IMR-90 (cell line): Measurements from ENCODE around the gene UNC5A. TPM values are rescaled to one million over a fixed set of nuclear protein-coding genes. Genes with fewer than 3 reads are reported as not detected.

Experiments
- ATAC-seq: fragments of 200-7000 bp; cut with Tn5 transposase; 2 replicates; pipeline ENCODE4 v1.9.1; 2020; ENCODE audit warnings: low read depth, mild to moderate bottlenecking, moderate library complexity
- BruUV-seq: library from RNA; stranded (reverse); fragments of 400-500 nt; replicated peaks from 2 replicates; lab custom pipeline; 2021; lab: Mats Ljungman, UMichigan
- CTCF ChIA-PET: fragments of 300-600 bp; formaldehyde crosslinking; extraction: SDS; loops from one replicate; lab custom pipeline; 2021; ENCODE audit warnings: antibody characterized with exemption; lab: Yijun Ruan, JAX
- POLR2A ChIA-PET: fragments of 300-600 bp; sonication (Branson Sonifier 250); formaldehyde crosslinking; loops from one replicate; lab custom pipeline; 2022; ENCODE audit warnings: antibody characterized with exemption; ENCODE audit not compliant: unreplicated experiment; lab: Charles Lee
- DNase-seq: peaks from one replicate; pipeline ENCODE4 v3.0.0; 2013
- H2AFZ ChIP-seq: replicated peaks from 2 replicates; pipeline ENCODE3; 2013; ENCODE audit warnings: low read length, mild to moderate bottlenecking; ENCODE audit not compliant: poor library complexity
- H2AK5ac ChIP-seq: 2 replicates; pipeline ENCODE4 v1.6.1; 2013; ENCODE audit warnings: low read depth, low read length, inconsistent platforms
- H2AK9ac ChIP-seq: replicated peaks from 2 replicates; pipeline ENCODE3; 2013; ENCODE audit warnings: mild to moderate bottlenecking, low read depth, low read length, moderate library complexity; ENCODE audit not compliant: poor library complexity
- H2BK120ac ChIP-seq: 2 replicates; pipeline ENCODE4 v1.6.1; 2013; ENCODE audit warnings: low read depth, low read length, inconsistent platforms
- H2BK15ac ChIP-seq: 3 replicates; pipeline ENCODE4 v1.6.1; 2013; ENCODE audit warnings: low read depth, low read length, inconsistent platforms
- H2BK20ac ChIP-seq: 2 replicates; pipeline ENCODE4 v1.6.1; 2013; ENCODE audit warnings: low read depth, mild to moderate bottlenecking, inconsistent platforms, low read length, moderate library complexity
- H2BK5ac ChIP-seq: 2 replicates; pipeline ENCODE4 v1.6.1; 2013; ENCODE audit warnings: mild to moderate bottlenecking, low read depth, low read length, inconsistent platforms; ENCODE audit not compliant: poor library complexity, severe bottlenecking
- H3K14ac ChIP-seq: replicated peaks from 2 replicates; pipeline ENCODE4 v1.6.1; 2013; ENCODE audit warnings: low read depth, low read length, inconsistent platforms
- H3K18ac ChIP-seq: 2 replicates; pipeline ENCODE4 v1.6.1; 2013; ENCODE audit warnings: low read depth, low read length, control low read depth
- H3K23ac ChIP-seq: 2 replicates; pipeline ENCODE4 v1.6.1; 2013; ENCODE audit warnings: low read depth, low read length, inconsistent platforms
- H3K27ac ChIP-seq: 2 replicates; pipeline ENCODE4 v1.5.1; 2013; ENCODE audit warnings: mild to moderate bottlenecking, control low read depth, low read length; ENCODE audit not compliant: insufficient read depth
- H3K27me3 ChIP-seq: 2 replicates; pipeline ENCODE4 v1.6.1; 2013; ENCODE audit warnings: low read length; ENCODE audit not compliant: control insufficient read depth, insufficient read depth
- H3K36me3 ChIP-seq: 2 replicates; pipeline ENCODE4 v1.6.1; 2013; ENCODE audit warnings: low read length, mixed read lengths; ENCODE audit not compliant: control insufficient read depth, insufficient read depth
- H3K4ac ChIP-seq: 2 replicates; pipeline ENCODE4 v1.6.1; 2013; ENCODE audit warnings: low read depth, low read length, inconsistent platforms
- H3K4me1 ChIP-seq: 2 replicates; pipeline ENCODE4 v1.6.1; 2013; ENCODE audit warnings: low read length, mixed read lengths; ENCODE audit not compliant: control insufficient read depth, insufficient read depth
- H3K4me2 ChIP-seq: 2 replicates; pipeline ENCODE4 v1.6.1; 2013; ENCODE audit warnings: low read depth, mild to moderate bottlenecking, control low read depth, low read length, moderate library complexity
- H3K4me3 ChIP-seq: 2 replicates; pipeline ENCODE4 v1.5.1; 2013; ENCODE audit warnings: low read depth, mild to moderate bottlenecking, control low read depth, low read length, moderate library complexity; ENCODE audit not compliant: insufficient read depth
- H3K56ac ChIP-seq: 2 replicates; pipeline ENCODE4 v1.6.1; 2013; ENCODE audit warnings: low read length, inconsistent platforms; ENCODE audit not compliant: insufficient read depth; ENCODE audit errors: extremely low read depth
- H3K79me1 ChIP-seq, 2 experiments: 2 replicates each; pipeline ENCODE4 v1.6.1; 2013; ENCODE audit warnings: low read length in 2 of 2, inconsistent platforms in 1 of 2, low read depth in 1 of 2
- H3K9ac ChIP-seq: 2 replicates; pipeline ENCODE4 v1.6.1; 2013; ENCODE audit warnings: low read depth, low read length, control low read depth
- H3K9me1 ChIP-seq: 2 replicates; pipeline ENCODE4 v1.6.1; 2013; ENCODE audit warnings: low read length, inconsistent platforms; ENCODE audit not compliant: insufficient read depth
- H3K9me3 ChIP-seq: 2 replicates; pipeline ENCODE4 v1.6.1; 2013; ENCODE audit warnings: low read length; ENCODE audit not compliant: control insufficient read depth, insufficient read depth
- H4K20me1 ChIP-seq: 2 replicates; pipeline ENCODE4 v1.6.1; 2013; ENCODE audit warnings: low read length, inconsistent platforms; ENCODE audit not compliant: insufficient read depth
- H4K5ac ChIP-seq: 2 replicates; pipeline ENCODE4 v1.6.1; 2013; ENCODE audit warnings: mild to moderate bottlenecking, low read depth, low read length, control low read depth
- H4K8ac ChIP-seq, 2 experiments: 2 replicates each; pipeline ENCODE4 v1.6.1; 2013; ENCODE audit warnings: low read depth in 2 of 2, low read length in 2 of 2, control low read depth in 1 of 2, inconsistent platforms in 1 of 2
- H4K91ac ChIP-seq: 2 replicates; pipeline ENCODE4 v1.6.1; 2013; ENCODE audit warnings: low read depth, low read length, inconsistent platforms; ENCODE audit not compliant: insufficient read depth
- BHLHE40 ChIP-seq: fragments of 150-350 bp; IDR thresholded peaks from 2 replicates; pipeline ENCODE4 v1.6.1; 2016; ENCODE audit warnings: mild to moderate bottlenecking, low read depth, low read length
- CHD1 ChIP-seq: IDR thresholded peaks from 2 replicates; pipeline ENCODE4 v1.6.1; 2012; ENCODE audit warnings: low read depth, low read length, improper control_type of control experiment
- MAFK ChIP-seq: IDR thresholded peaks from 2 replicates; pipeline ENCODE4 v1.6.1; 2012; ENCODE audit warnings: low read depth, low read length, improper control_type of control experiment
- NFE2L2 ChIP-seq: fragments of 150-350 bp; IDR thresholded peaks from 2 replicates; pipeline ENCODE4 v1.6.1; 2016; ENCODE audit warnings: low read depth, mild to moderate bottlenecking, low read length
- RAD21 ChIP-seq: IDR thresholded peaks from 2 replicates; pipeline ENCODE4 v1.6.1; 2012; ENCODE audit warnings: low read length, improper control_type of control experiment
- RCOR1 ChIP-seq: IDR thresholded peaks from 2 replicates; pipeline ENCODE4 v1.6.1; 2012; ENCODE audit warnings: mild to moderate bottlenecking, low read length, improper control_type of control experiment; ENCODE audit not compliant: insufficient replicate concordance
- WGBS, 2 experiments: methylation state at CpG; one replicate each; pipeline versions ENCODE4 v1.1.5 to v1.1.7; 2013; ENCODE audit warnings: missing lambda C conversion rate in 2 of 2; ENCODE audit not compliant: insufficient read length in 1 of 2; ENCODE audit errors: extremely low coverage in 2 of 2; 5-methylcytosine and 5-hydroxymethylcytosine counted together
- dilution Hi-C: fragments of 300-500 bp; cut with HindIII; formaldehyde crosslinking; loops from one replicate; pipeline ENCODE4 v1.14.3; 2018; ENCODE audit warnings: low sequenced_read_pairs; ENCODE audit not compliant: unreplicated experiment
- in situ Hi-C: fragments of 300-500 bp; cut with MboI; formaldehyde crosslinking; loops from 3 replicates; pipeline ENCODE4 v1.14.3; 2019; ENCODE audit warnings: low sequenced_read_pairs, inconsistent platforms, mixed read lengths
- intact Hi-C: fragments of 100-400 bp; cut with micrococcal nuclease; formaldehyde crosslinking; loops from 2 replicates; pipeline ENCODE4 v1.10.0; 2022
- polyA plus RNA-seq, 3 experiments: library from polyadenylated mRNA; depleted of rRNA; stranded (reverse); fragments of >200 nt; gene quantifications; 2 replicates each; pipeline ENCODE4 v1.2.3, GENCODE V29; 2012; ENCODE audit warnings: low replicate concordance in 1 of 3
- total RNA-seq: library from RNA; depleted of rRNA; stranded (reverse); fragments of >200 nt; gene quantifications from 2 replicates; pipeline ENCODE4 v1.2.3, GENCODE V29; 2012
- TF ChIP-seq, protein P1 (sequence below): fragments of 150-350 bp; IDR thresholded peaks from 2 replicates; pipeline ENCODE4 v1.6.1; 2016; ENCODE audit warnings: low read depth, mild to moderate bottlenecking, low read length, moderate library complexity, borderline replicate concordance
- TF ChIP-seq, protein P2 (sequence below): fragments of 150-350 bp; IDR thresholded peaks from 2 replicates; pipeline ENCODE4 v1.6.1; 2017; ENCODE audit warnings: mild to moderate bottlenecking, antibody characterized with exemption, low read length, low read depth

UNC5A gene
- total and polyA plus RNA-seq, 2 of the 4 experiments (the other 2 are of a cell fraction) = not detected

DNA sequence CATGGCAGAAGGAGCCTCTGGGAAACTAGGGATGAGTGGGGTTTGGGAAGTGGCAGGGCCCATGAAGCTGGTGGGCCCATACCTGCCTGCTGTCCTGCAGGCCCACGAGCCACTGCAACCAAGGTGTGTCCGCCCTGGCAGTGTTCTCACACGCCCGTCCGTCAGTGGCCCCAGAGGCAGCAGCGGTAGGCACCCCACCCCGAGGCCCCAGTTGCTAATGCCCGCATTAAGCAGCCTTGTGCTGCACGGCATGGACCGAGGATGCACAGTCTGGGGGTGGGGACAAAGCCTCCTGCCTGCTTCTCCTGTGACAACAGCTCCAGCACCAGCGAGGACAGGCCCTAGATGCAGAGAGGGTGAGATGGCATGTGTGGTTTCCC lies 47.5 kb downstream of the UNC5A start:
- POLR2A ChIA-PET = no interaction called here
- peaks cover 59% of the 10 kb centered on the region for H3K27me3 ChIP-seq

More for the DNA sequence above, 47.5 kb downstream of the UNC5A start:
- in situ Hi-C loops = no loop called here
- no peak overlapping the region for H3K4me3 ChIP-seq
- no peaks in the 10 kb centered on the region for H3K4me1 ChIP-seq
- ATAC-seq (no peak), DNase-seq (no peak)
- dilution Hi-C loops = no loop called here
- intact Hi-C loops = no loop called here
- no peaks in the 10 kb centered on the region for H3K9me1 ChIP-seq
- no peaks in the 10 kb centered on the region for H3K9me3 ChIP-seq
- no peak overlapping the region for H3K9ac ChIP-seq
- no peak overlapping the region for H3K27ac ChIP-seq
- H3K14ac ChIP-seq = no peak overlapping the region
- H3K4me2 ChIP-seq = no peak overlapping the region
- TF ChIP-seq NFE2L2 (no peak), CHD1 (no peak), RAD21 (no peak), MAFK (no peak), RCOR1 (no peak), BHLHE40 (no peak)
- TF ChIP-seq, protein P1, sequence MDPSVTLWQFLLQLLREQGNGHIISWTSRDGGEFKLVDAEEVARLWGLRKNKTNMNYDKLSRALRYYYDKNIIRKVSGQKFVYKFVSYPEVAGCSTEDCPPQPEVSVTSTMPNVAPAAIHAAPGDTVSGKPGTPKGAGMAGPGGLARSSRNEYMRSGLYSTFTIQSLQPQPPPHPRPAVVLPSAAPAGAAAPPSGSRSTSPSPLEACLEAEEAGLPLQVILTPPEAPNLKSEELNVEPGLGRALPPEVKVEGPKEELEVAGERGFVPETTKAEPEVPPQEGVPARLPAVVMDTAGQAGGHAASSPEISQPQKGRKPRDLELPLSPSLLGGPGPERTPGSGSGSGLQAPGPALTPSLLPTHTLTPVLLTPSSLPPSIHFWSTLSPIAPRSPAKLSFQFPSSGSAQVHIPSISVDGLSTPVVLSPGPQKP = no peak
- TF ChIP-seq, protein P2, sequence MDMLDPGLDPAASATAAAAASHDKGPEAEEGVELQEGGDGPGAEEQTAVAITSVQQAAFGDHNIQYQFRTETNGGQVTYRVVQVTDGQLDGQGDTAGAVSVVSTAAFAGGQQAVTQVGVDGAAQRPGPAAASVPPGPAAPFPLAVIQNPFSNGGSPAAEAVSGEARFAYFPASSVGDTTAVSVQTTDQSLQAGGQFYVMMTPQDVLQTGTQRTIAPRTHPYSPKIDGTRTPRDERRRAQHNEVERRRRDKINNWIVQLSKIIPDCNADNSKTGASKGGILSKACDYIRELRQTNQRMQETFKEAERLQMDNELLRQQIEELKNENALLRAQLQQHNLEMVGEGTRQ = no peak
- H4K8ac ChIP-seq = no peak overlapping the region
- no peak overlapping the region for H3K4ac ChIP-seq
- no peak overlapping the region for H2BK20ac ChIP-seq
- no TSS peak for BruUV-seq
- H4K5ac ChIP-seq = no peak overlapping the region
- H3K36me3 ChIP-seq = no peaks in the 10 kb centered on the region
- H2AK9ac ChIP-seq = no peak overlapping the region
- no peak overlapping the region for H2AK5ac ChIP-seq
- WGBS, 2 experiments = 63% methylated on average over 8 of the region's 11 CpGs; no CpG with 5 or more reads in 1 of the 2 experiments
- no peak overlapping the region for H2AFZ ChIP-seq
- no peaks in the 10 kb centered on the region for H3K79me1 ChIP-seq
- no peak overlapping the region for H3K56ac ChIP-seq
- CTCF ChIA-PET = no interaction called here
- no peaks in the 10 kb centered on the region for H4K20me1 ChIP-seq
- no peak overlapping the region for H2BK120ac ChIP-seq
- no peak overlapping the region for H3K23ac ChIP-seq
- H2BK5ac ChIP-seq = no peak overlapping the region
- H2BK15ac ChIP-seq = no peak overlapping the region
- H4K91ac ChIP-seq = no peak overlapping the region
- H3K18ac ChIP-seq = no peak overlapping the region
